Peyer's patch (tissue), 4 donors: Measurements from ENCODE around the gene MPP1. TPM values are rescaled to one million over a fixed set of nuclear protein-coding genes. Genes with fewer than 3 reads are reported as not detected.
"Not testable (repeated sequence)": the region's sequence is repeated elsewhere in the genome, so short reads cannot be mapped to it uniquely, and the experiment has no call there.

Experiments used
- DNase-seq, 3 donors: peaks; one replicate each; pipeline ENCODE4 v3.0.0-alpha.2; 2017 to 2019
- H3K27ac ChIP-seq, 4 donors: fragments of 200-600 bp; sonication (generic); one replicate each; pipeline ENCODE4 v1.5.1; 2016 to 2019
- H3K27me3 ChIP-seq, 2 donors: fragments of 200-600 bp; sonication (generic); one replicate each; pipeline ENCODE4 v1.5.1; 2019
- H3K36me3 ChIP-seq, 3 donors: fragments of 200-600 bp; sonication (generic); one replicate each; pipeline ENCODE4 v1.5.1; 2016 to 2019
- H3K4me1 ChIP-seq, 4 donors: fragments of 200-600 bp; sonication (generic); one replicate each; pipeline ENCODE4 v1.5.1; 2016 to 2019
- H3K4me3 ChIP-seq, 4 donors: fragments of 200-600 bp; sonication (generic); 1 replicate in 3 of 4; 2 replicates in 1 of 4; pipeline ENCODE4 v1.5.1; 2016 to 2019; ENCODE audit warnings: mild to moderate bottlenecking in 1 of 4
- H3K9me3 ChIP-seq, 4 donors: fragments of 200-600 bp; sonication (generic); one replicate each; pipeline ENCODE4 v1.5.1; 2016 to 2019; ENCODE audit warnings: mild to moderate bottlenecking in 1 of 4
- CTCF ChIP-seq, 6 experiments: fragments of 450-650 bp in 4 of 6; fragments of 200-600 bp in 2 of 6; sonication (generic) in 1 of 6; IDR thresholded peaks; one replicate each; pipeline ENCODE4 v1.5.1; 2017 to 2019; ENCODE audit warnings: antibody characterized with exemption in 6 of 6, mild to moderate bottlenecking in 3 of 6, moderate library complexity in 1 of 6
- POLR2A ChIP-seq, 2 donors: fragments of 450-650 bp; IDR thresholded peaks; one replicate each; pipeline ENCODE4 v1.5.1; 2017; ENCODE audit warnings: antibody characterized with exemption in 2 of 2, mild to moderate bottlenecking in 2 of 2, moderate library complexity in 2 of 2
- total RNA-seq, 4 donors: library from RNA; depleted of rRNA; stranded (reverse); fragments of >200 nt; gene quantifications; one replicate each; pipeline ENCODE4 v1.1.0, GENCODE V29; 2016

Gene MPP1
- total RNA-seq, 4 donors from 2014 or later: 33.0 to 88.8 (median 65.4) TPM

- Histone ChIP-seq H3K27me3 (no peaks in the 10 kb centered on the region), H3K4me1 (no peaks in the 10 kb centered on the region), H3K36me3 (no peaks in the 10 kb centered on the region), H3K4me3 (no peak overlapping the region), H3K9me3 (no peaks in the 10 kb centered on the region), H3K27ac (no peak overlapping the region)
- DNase-seq: no peak
- TF ChIP-seq POLR2A (IDR thresholded peaks at IDR 0.05): no peak
- no peak for TF ChIP-seq CTCF (IDR thresholded peaks at IDR 0.05)
These were observed 28.5 kb upstream of the MPP1 start for GRCh38 chrX:154833746-154834274.

GRCh38 chrX:154829926-154830442, 24.7 kb upstream of the MPP1 start:
- no peak for TF ChIP-seq CTCF (IDR thresholded peaks at IDR 0.05)
- TF ChIP-seq POLR2A (IDR thresholded peaks at IDR 0.05): no peak
- no peaks in the 10 kb centered on the region for H3K36me3 ChIP-seq

GRCh38 chrX:154829134-154829533, 23.8 kb upstream of the MPP1 start:
- TF ChIP-seq POLR2A (IDR thresholded peaks at IDR 0.05) (no peak), CTCF (IDR thresholded peaks at IDR 0.05) (no peak)
- H3K4me3 ChIP-seq: no peak overlapping the region
- no peaks in the 10 kb centered on the region for H3K4me1 ChIP-seq
- DNase-seq: no peak
- no peaks in the 10 kb centered on the region for H3K36me3 ChIP-seq
- H3K27ac ChIP-seq: no peak overlapping the region
- H3K9me3 ChIP-seq: no peaks in the 10 kb centered on the region
- H3K27me3 ChIP-seq: no peaks in the 10 kb centered on the region

More at GRCh38 chrX:154829926-154830442, 24.7 kb upstream of the MPP1 start:
- no peak for DNase-seq
- Histone ChIP-seq H3K27ac (no peak overlapping the region), H3K4me3 (no peak overlapping the region), H3K27me3 (no peaks in the 10 kb centered on the region), H3K9me3 (no peaks in the 10 kb centered on the region), H3K4me1 (no peaks in the 10 kb centered on the region)

GRCh38 chrX:154828016-154828408, 22.7 kb upstream of the MPP1 start:
- TF ChIP-seq POLR2A (IDR thresholded peaks at IDR 0.05) (no peak), CTCF (IDR thresholded peaks at IDR 0.05) (no peak)
- Histone ChIP-seq H3K27ac (peak overlapping the region; percentile 55 to 93 (median 68)), H3K27me3 (no peaks in the 10 kb centered on the region), H3K9me3 (no peaks in the 10 kb centered on the region), H3K4me1 (no peaks in the 10 kb centered on the region), H3K4me3 (no peak overlapping the region), H3K36me3 (no peaks in the 10 kb centered on the region)
- peak in 1 of 3 donors; percentile 54 for DNase-seq

GRCh38 chrX:154827194-154828015, 22.1 kb upstream of the MPP1 start:
- H3K4me1 ChIP-seq: no peaks in the 10 kb centered on the region
- H3K9me3 ChIP-seq: no peaks in the 10 kb centered on the region
- H3K36me3 ChIP-seq: no peaks in the 10 kb centered on the region
- TF ChIP-seq CTCF (IDR thresholded peaks at IDR 0.05) (no peak), POLR2A (IDR thresholded peaks at IDR 0.05) (no peak)
- H3K27me3 ChIP-seq: no peaks in the 10 kb centered on the region
- peak overlapping the region; percentile 55 to 93 (median 68) for H3K27ac ChIP-seq
- no peak overlapping the region for H3K4me3 ChIP-seq
- peak; percentile 37 to 53 (median 45) for DNase-seq

- not testable (repeated sequence) for H3K9me3 ChIP-seq, DNase-seq, H3K27me3 ChIP-seq, H3K27ac ChIP-seq, H3K4me3 ChIP-seq, H3K4me1 ChIP-seq, H3K36me3 ChIP-seq
These were observed 20.3 kb upstream of the MPP1 start for GRCh38 chrX:154825586-154825985.
